Stimulated activated CD4-positive, alpha-beta T cell treated with anti-CD3 and anti-CD28 coated beads, Interleukin-15, amount 100 ng/mL, for 1 hour (primary cell): ENCODE data around the gene YIPF5.

Experiments used
- DNase-seq, 2 donors: peaks; one replicate each; pipeline ENCODE4 v3.0.0-alpha.2; 2020; ENCODE audit warnings: low read depth in 1 of 2, low spot score in 1 of 2

YIPF5 gene

GRCh38 chr5:144183254-144183889 lies 12.9 kb upstream of the YIPF5 start:
- DNase-seq, result no peak

GRCh38 chr5:144179226-144179625 lies 8.8 kb upstream of the YIPF5 start:
- DNase-seq, result no peak

- no peak for DNase-seq
Observed at GRCh38 chr5:144177548-144177947, 7.1 kb upstream of the YIPF5 start.

- no peak for DNase-seq
Observed at GRCh38 chr5:144173766-144174165, 3.3 kb upstream of the YIPF5 start.

GRCh38 chr5:144169904-144170275 lies 569 bp downstream of the YIPF5 start:
- DNase-seq, result no peak

- no peak for DNase-seq
Observed at GRCh38 chr5:144167998-144168397, 2.5 kb downstream of the YIPF5 start.

GRCh38 chr5:144166696-144167095 lies 3.8 kb downstream of the YIPF5 start:
- DNase-seq, result no peak

GRCh38 chr5:144162686-144163085 lies 7.8 kb downstream of the YIPF5 start:
- no peak for DNase-seq

GRCh38 chr5:144156767-144157171 lies 13.7 kb downstream of the YIPF5 start:
- no peak for DNase-seq

GRCh38 chr5:144151026-144151425 lies 19.4 kb downstream of the YIPF5 start:
- no peak for DNase-seq

- no peak for DNase-seq
Observed at GRCh38 chr5:144144956-144145751, 25.3 kb downstream of the YIPF5 start.

GRCh38 chr5:144143625-144144024 lies 26.8 kb downstream of the YIPF5 start:
- DNase-seq, result no peak

- no peak for DNase-seq
Observed at GRCh38 chr5:144142824-144143162, 27.7 kb downstream of the YIPF5 start.

GRCh38 chr5:144142139-144142823 lies 28.2 kb downstream of the YIPF5 start:
- no peak for DNase-seq

GRCh38 chr5:144141585-144141984 lies 28.9 kb downstream of the YIPF5 start:
- no peak for DNase-seq

- no peak for DNase-seq
Observed at GRCh38 chr5:144139586-144139985, 30.9 kb downstream of the YIPF5 start.

- no peak for DNase-seq
Observed at GRCh38 chr5:144135113-144135762, 35.2 kb downstream of the YIPF5 start.

- DNase-seq, result no peak
Observed at GRCh38 chr5:144134194-144134826, 36.1 kb downstream of the YIPF5 start.

- DNase-seq, result no peak
Observed at GRCh38 chr5:144133050-144133633, 37.3 kb downstream of the YIPF5 start.

GRCh38 chr5:144131261-144131660 lies 39.2 kb downstream of the YIPF5 start:
- no peak for DNase-seq

- DNase-seq, result no peak
Observed at GRCh38 chr5:144130306-144130705, 40.2 kb downstream of the YIPF5 start.
